Prostate gland (tissue), 2 donors: ENCODE data around the gene MARCKS.

Source experiments
- CTCF ChIP-seq, 4 experiments: fragments of 200-600 bp in 2 of 4; fragments of 450-650 bp in 2 of 4; sonication (generic) in 2 of 4; IDR thresholded peaks; 1 replicate in 3 of 4; 2 replicates in 1 of 4; pipeline ENCODE4 v1.5.1; 2016 to 2019; ENCODE audit warnings: antibody characterized with exemption in 4 of 4, mild to moderate bottlenecking in 2 of 4, moderate library complexity in 2 of 4
- POLR2A ChIP-seq: fragments of 450-650 bp; IDR thresholded peaks from one replicate; pipeline ENCODE4 v1.6.1; 2016; ENCODE audit warnings: antibody characterized with exemption, mild to moderate bottlenecking

GRCh38 chr6:113833537-113833936 is 23.6 kb upstream of the MARCKS start:
- TF ChIP-seq CTCF (IDR thresholded peaks at IDR 0.05) (no peak), POLR2A (no peak)
